Right lobe of liver (tissue), 4 donors: ENCODE results near the gene PGLYRP2.

Experiments used
- POLR2A ChIP-seq: fragments of 450-650 bp; IDR thresholded peaks from one replicate; pipeline ENCODE4 v1.6.1; 2017; ENCODE audit warnings: antibody characterized with exemption, mild to moderate bottlenecking
- TF ChIP-seq, protein P1 (sequence below), 4 donors: fragments of 200-600 bp in 3 of 4; fragments of 450-650 bp in 1 of 4; IDR thresholded peaks; one replicate each; pipeline versions ENCODE4 v1.5.1 to v1.8.0; 2016 to 2022; ENCODE audit warnings: antibody characterized with exemption in 4 of 4, mild to moderate bottlenecking in 2 of 4
- donor health status: DM: no; HTN: no; CAD: no.
- donor health status: DM: no; HTN: no; CAD: no.
- donor health status: DM: no; HTN: yes; CAD: no.

DNA sequence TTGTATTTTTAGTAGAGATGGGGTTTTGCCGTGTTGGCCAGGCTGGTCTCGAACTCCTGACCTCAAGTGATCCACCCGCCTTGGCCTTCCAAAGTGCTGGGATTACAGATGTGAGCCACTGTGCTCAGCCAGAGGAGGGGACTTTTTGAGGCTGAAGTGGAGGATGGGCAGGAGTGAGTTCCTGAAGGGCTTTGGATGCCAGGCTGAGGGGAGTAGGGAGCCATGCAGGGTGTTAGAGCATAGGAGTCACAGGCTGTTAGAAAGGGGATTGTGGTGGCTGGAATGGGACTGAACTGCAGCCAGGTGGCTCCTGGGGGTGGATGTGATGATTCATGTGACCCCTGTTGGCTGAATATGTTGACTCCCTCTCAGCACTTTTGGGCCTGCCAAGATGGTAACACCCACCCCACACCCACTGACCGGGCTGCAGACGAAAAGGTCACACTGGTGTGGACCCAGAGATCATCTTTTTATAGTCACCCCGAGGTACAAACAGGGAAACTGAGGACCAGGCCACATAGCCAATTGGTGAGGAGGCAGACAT lies 40.2 kb upstream of the PGLYRP2 start:
- TF ChIP-seq, protein P1, sequence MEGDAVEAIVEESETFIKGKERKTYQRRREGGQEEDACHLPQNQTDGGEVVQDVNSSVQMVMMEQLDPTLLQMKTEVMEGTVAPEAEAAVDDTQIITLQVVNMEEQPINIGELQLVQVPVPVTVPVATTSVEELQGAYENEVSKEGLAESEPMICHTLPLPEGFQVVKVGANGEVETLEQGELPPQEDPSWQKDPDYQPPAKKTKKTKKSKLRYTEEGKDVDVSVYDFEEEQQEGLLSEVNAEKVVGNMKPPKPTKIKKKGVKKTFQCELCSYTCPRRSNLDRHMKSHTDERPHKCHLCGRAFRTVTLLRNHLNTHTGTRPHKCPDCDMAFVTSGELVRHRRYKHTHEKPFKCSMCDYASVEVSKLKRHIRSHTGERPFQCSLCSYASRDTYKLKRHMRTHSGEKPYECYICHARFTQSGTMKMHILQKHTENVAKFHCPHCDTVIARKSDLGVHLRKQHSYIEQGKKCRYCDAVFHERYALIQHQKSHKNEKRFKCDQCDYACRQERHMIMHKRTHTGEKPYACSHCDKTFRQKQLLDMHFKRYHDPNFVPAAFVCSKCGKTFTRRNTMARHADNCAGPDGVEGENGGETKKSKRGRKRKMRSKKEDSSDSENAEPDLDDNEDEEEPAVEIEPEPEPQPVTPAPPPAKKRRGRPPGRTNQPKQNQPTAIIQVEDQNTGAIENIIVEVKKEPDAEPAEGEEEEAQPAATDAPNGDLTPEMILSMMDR (IDR thresholded peaks at IDR 0.05): no peak
- TF ChIP-seq POLR2A: no peak
